Sigmoid colon (tissue), 7 donors: ENCODE results near the gene EPX. TPM values are rescaled to one million over a fixed set of nuclear protein-coding genes. Genes with fewer than 3 reads are reported as not detected.

Experiments
- DNase-seq: peaks from one replicate; pipeline ENCODE4 v3.0.0-alpha.2; 2019
- H3K27ac ChIP-seq, 4 donors: fragments of 200-600 bp; sonication (generic); one replicate each; pipeline ENCODE4 v1.5.1; 2016 to 2019; ENCODE audit warnings: mild to moderate bottlenecking in 1 of 4
- H3K27me3 ChIP-seq, 3 donors: fragments of 200-600 bp; sonication (generic); one replicate each; pipeline ENCODE4 v1.5.1; 2019; ENCODE audit warnings: mild to moderate bottlenecking in 1 of 3
- H3K36me3 ChIP-seq, 4 donors: fragments of 200-600 bp; sonication (generic); one replicate each; pipeline ENCODE4 v1.5.1; 2016 to 2019
- H3K4me1 ChIP-seq, 4 donors: fragments of 200-600 bp; sonication (generic); one replicate each; pipeline ENCODE4 v1.5.1; 2017 to 2019
- H3K4me3 ChIP-seq, 4 donors: fragments of 200-600 bp; sonication (generic); one replicate each; pipeline ENCODE4 v1.5.1; 2017 to 2019; ENCODE audit warnings: mild to moderate bottlenecking in 2 of 4, moderate library complexity in 1 of 4
- H3K9me3 ChIP-seq, 4 donors: fragments of 200-600 bp in 3 of 4; sonication (generic) in 3 of 4; one replicate each; pipeline versions ENCODE4 v1.5.1 to v1.6.1; 2013 to 2019
- CTCF ChIP-seq, 4 experiments: fragments of 450-650 bp in 3 of 4; fragments of 200-600 bp in 1 of 4; IDR thresholded peaks; one replicate each; pipeline ENCODE4 v1.5.1; 2016 to 2019; ENCODE audit warnings: antibody characterized with exemption in 4 of 4, mild to moderate bottlenecking in 3 of 4, moderate library complexity in 2 of 4
- EP300 ChIP-seq, 4 donors: sonication (generic); formaldehyde crosslinking; IDR thresholded peaks; one replicate each; pipeline ENCODE4 v1.6.1; 2017; ENCODE audit warnings: antibody characterized with exemption in 4 of 4
- POLR2A ChIP-seq, 2 donors: fragments of 450-650 bp; IDR thresholded peaks; one replicate each; pipeline ENCODE4 v1.6.1; 2016; ENCODE audit warnings: antibody characterized with exemption in 2 of 2, mild to moderate bottlenecking in 2 of 2, moderate library complexity in 2 of 2
- POLR2AphosphoS5 ChIP-seq, 4 donors: sonication (generic); formaldehyde crosslinking; IDR thresholded peaks; one replicate each; pipeline ENCODE4 v1.6.1; 2017; ENCODE audit warnings: antibody characterized with exemption in 4 of 4
- WGBS, 2 donors: extraction: QIAGEN DNeasy Blood & Tissue Kit; methylation state at CpG; one replicate each; pipeline ENCODE4 v1.1.7; 2013; 5-methylcytosine and 5-hydroxymethylcytosine counted together
- intact Hi-C: fragments of 100-400 bp; cut with DNase I; formaldehyde crosslinking; loops from one replicate; pipeline ENCODE4 v1.15.1; 2023
- polyA plus RNA-seq, 3 donors: library from polyadenylated mRNA; stranded (reverse); fragments of 200-250 nt; gene quantifications; one replicate each; pipeline ENCODE4 v1.2.3, GENCODE V29; 2013
- total RNA-seq, 4 donors: library from RNA; depleted of rRNA; stranded (reverse); fragments of >200 nt; gene quantifications; one replicate each; pipeline ENCODE4 v1.1.0, GENCODE V29; 2016
- donor health status: healthy with polysubstance abuse.
- donor health status: Bipolar disorder and iron deficiency.
- donor health status: healthy.

Gene EPX
- total and polyA plus RNA-seq, 7 donors, result 0.03 TPM; not detected in 6

GRCh38 chr17:58231641-58232040, 39.1 kb downstream of the EPX start:
- TF ChIP-seq POLR2AphosphoS5 (IDR thresholded peaks at IDR 0.05) (no peak), POLR2A (IDR thresholded peaks at IDR 0.05) (no peak), CTCF (IDR thresholded peaks at IDR 0.05) (no peak), EP300 (IDR thresholded peaks at IDR 0.05) (no peak)
- H3K36me3 ChIP-seq, result no peaks in the 10 kb centered on the region
- H3K27me3 ChIP-seq, result peaks cover 0 to 24% (median 17%) of the 10 kb centered on the region in 3 donors
- no peak overlapping the region for H3K4me3 ChIP-seq
- WGBS, 2 donors, result 13 to 42% methylated on average over 2 of the region's 2 CpGs
- DNase-seq, result no peak
- no peak overlapping the region for H3K27ac ChIP-seq
- intact Hi-C loops, result no loop called here
- H3K4me1 ChIP-seq, result no peaks in the 10 kb centered on the region
- no peaks in the 10 kb centered on the region for H3K9me3 ChIP-seq

- Histone ChIP-seq H3K36me3 (no peaks in the 10 kb centered on the region), H3K9me3 (no peaks in the 10 kb centered on the region), H3K4me1 (no peaks in the 10 kb centered on the region), H3K27me3 (peaks cover 0 to 24% (median 17%) of the 10 kb centered on the region in 3 donors), H3K4me3 (no peak overlapping the region), H3K27ac (no peak overlapping the region)
- 50 to 78% methylated on average over 12 of the region's 12 CpGs for WGBS, 2 donors
- TF ChIP-seq POLR2A (IDR thresholded peaks at IDR 0.05) (no peak), EP300 (IDR thresholded peaks at IDR 0.05) (no peak), POLR2AphosphoS5 (IDR thresholded peaks at IDR 0.05) (no peak), CTCF (IDR thresholded peaks at IDR 0.05) (no peak)
- DNase-seq, result no peak
- intact Hi-C loops, result no loop called here
Observed at GRCh38 chr17:58232707-58233156, 40.2 kb downstream of the EPX start.

GRCh38 chr17:58233543-58233942, 41.0 kb downstream of the EPX start:
- no peak for TF ChIP-seq POLR2AphosphoS5 (IDR thresholded peaks at IDR 0.05)
- no peak for TF ChIP-seq EP300 (IDR thresholded peaks at IDR 0.05)
- no peak for TF ChIP-seq CTCF (IDR thresholded peaks at IDR 0.05)
- TF ChIP-seq POLR2A (IDR thresholded peaks at IDR 0.05), result no peak
- DNase-seq, result no peak
- Histone ChIP-seq H3K4me3 (no peak overlapping the region), H3K9me3 (no peaks in the 10 kb centered on the region), H3K27me3 (peaks cover 0 to 23% (median 17%) of the 10 kb centered on the region in 3 donors), H3K27ac (no peak overlapping the region), H3K4me1 (no peaks in the 10 kb centered on the region), H3K36me3 (no peaks in the 10 kb centered on the region)
- 60 to 83% methylated on average over 3 of the region's 3 CpGs for WGBS, 2 donors
- intact Hi-C loops, result no loop called here

GRCh38 chr17:58234512-58234911, 42.0 kb downstream of the EPX start:
- Histone ChIP-seq H3K9me3 (no peaks in the 10 kb centered on the region), H3K4me1 (no peaks in the 10 kb centered on the region), H3K27ac (no peak overlapping the region), H3K36me3 (no peaks in the 10 kb centered on the region), H3K27me3 (peaks cover 0 to 17% (median 17%) of the 10 kb centered on the region in 3 donors), H3K4me3 (no peak overlapping the region)
- no peak for DNase-seq
- intact Hi-C loops, result no loop called here
- TF ChIP-seq POLR2AphosphoS5 (IDR thresholded peaks at IDR 0.05) (no peak), POLR2A (IDR thresholded peaks at IDR 0.05) (no peak), CTCF (IDR thresholded peaks at IDR 0.05) (no peak), EP300 (IDR thresholded peaks at IDR 0.05) (no peak)
- 71 to 82% methylated on average over 3 of the region's 3 CpGs for WGBS, 2 donors

- intact Hi-C loops, result no loop called here
- 67 to 79% methylated on average over 1 of the region's 1 CpG for WGBS, 2 donors
- no peaks in the 10 kb centered on the region for H3K4me1 ChIP-seq
- H3K36me3 ChIP-seq, result no peaks in the 10 kb centered on the region
- H3K27ac ChIP-seq, result no peak overlapping the region
- peaks cover 0 to 27% (median 17%) of the 10 kb centered on the region in 3 donors for H3K27me3 ChIP-seq
- no peak for TF ChIP-seq POLR2AphosphoS5 (IDR thresholded peaks at IDR 0.05)
- no peak for TF ChIP-seq EP300 (IDR thresholded peaks at IDR 0.05)
- no peak for TF ChIP-seq CTCF (IDR thresholded peaks at IDR 0.05)
- no peak for TF ChIP-seq POLR2A (IDR thresholded peaks at IDR 0.05)
- no peak overlapping the region for H3K4me3 ChIP-seq
- no peaks in the 10 kb centered on the region for H3K9me3 ChIP-seq
- no peak for DNase-seq
Observed at GRCh38 chr17:58235821-58236220, 43.3 kb downstream of the EPX start.
